Kidney (tissue), 14 donors: ENCODE data around the gene CAMTA1. TPM values are rescaled to one million over a fixed set of nuclear protein-coding genes. Genes with fewer than 3 reads are reported as not detected.

ENCODE experiments used
- DNase-seq, 5 donors: peaks; one replicate each; pipeline ENCODE4 v3.0.0-alpha.2; 2013 to 2020
- FAIRE-seq: peaks from 2 replicates; lab custom pipeline; 2012; peaks lifted over from hg19 to GRCh38; lab: Jason Lieb, UNC
- H3K27ac ChIP-seq, 2 donors: one replicate each; pipeline ENCODE4 v1.7.0; 2013; ENCODE audit warnings: low read depth in 2 of 2, low read length in 2 of 2, inconsistent platforms in 1 of 2
- H3K27me3 ChIP-seq: one replicate; pipeline ENCODE4 v1.7.1; 2013; ENCODE audit warnings: low read length, inconsistent platforms; ENCODE audit not compliant: control insufficient read depth, insufficient read depth
- H3K36me3 ChIP-seq, 3 donors: one replicate each; pipeline versions ENCODE4 v1.7.0 to v1.7.1; 2013; ENCODE audit warnings: low read length in 3 of 3, control low read depth in 1 of 3, inconsistent platforms in 1 of 3; ENCODE audit not compliant: insufficient read depth in 3 of 3, control insufficient read depth in 2 of 3
- H3K4me1 ChIP-seq, 3 donors: one replicate each; pipeline versions ENCODE4 v1.7.0 to v1.7.1; 2013; ENCODE audit warnings: low read length in 3 of 3, inconsistent platforms in 1 of 3, low read depth in 1 of 3; ENCODE audit not compliant: control insufficient read depth in 2 of 3, insufficient read depth in 2 of 3
- H3K4me3 ChIP-seq, 3 donors: one replicate each; pipeline versions ENCODE4 v1.7.0 to v1.8.1; 2013; ENCODE audit warnings: low read length in 3 of 3, control low read depth in 1 of 3, inconsistent platforms in 1 of 3
- H3K9ac ChIP-seq, 3 donors: one replicate each; pipeline versions ENCODE4 v1.7.0 to v1.7.1; 2013; ENCODE audit warnings: low read length in 3 of 3, control low read depth in 1 of 3, inconsistent platforms in 1 of 3
- H3K9me3 ChIP-seq, 3 donors: one replicate each; pipeline versions ENCODE4 v1.7.0 to v1.7.1; 2013; ENCODE audit warnings: low read length in 3 of 3, control low read depth in 1 of 3, inconsistent platforms in 1 of 3; ENCODE audit not compliant: control insufficient read depth in 2 of 3, insufficient read depth in 1 of 3
- CTCF ChIP-seq: IDR thresholded peaks from 3 replicates; pipeline ENCODE4 v1.5.1; 2012; ENCODE audit warnings: mild to moderate bottlenecking, moderate library complexity, borderline replicate concordance; ENCODE audit not compliant: insufficient read depth; ENCODE audit errors: extremely low read depth
- intact Hi-C: fragments of 100-400 bp; cut with DNase I; formaldehyde crosslinking; loops from one replicate; pipeline ENCODE4 v1.11.1; 2022
- polyA plus RNA-seq: library from polyadenylated mRNA; stranded (reverse); fragments of 350-450 nt; fragmentation: Illumina TruSeq; extraction: RNeasy Lipid Tissue Mini Kit (QIAGEN cat#74804); gene quantifications from one replicate; pipeline ENCODE4 v1.2.3, GENCODE V29; 2014; ENCODE audit warnings: low read depth, low replicate concordance; ENCODE audit not compliant: insufficient read depth
- total RNA-seq: library from RNA; stranded (reverse); fragmentation: NEBNext Ultra II Directional; extraction: Animal tissue kit (Norgen Biotek cat#: 25700); gene quantifications from one replicate; pipeline ENCODE4 v1.2.1, GENCODE V29; 2021
- donor health status: control.
- donor health status: control.
- donor health status: control.
- donor health status: control.
- donor health status: control.
- donor health status: DM: yes; HTN: yes; CAD: no.
- donor health status: Normal renal cell carcinoma (clear cell type).

CAMTA1 gene
- total and polyA plus RNA-seq, 2 donors from 2014 or later, result 79.0 to 170 TPM

- Histone ChIP-seq H3K36me3 (no peaks in the 10 kb centered on the region), H3K4me3 (no peak overlapping the region), H3K9me3 (peaks cover 0 to 3% (median 0%) of the 10 kb centered on the region in 3 donors), H3K27ac (no peak overlapping the region), H3K27me3 (peaks cover 3% of the 10 kb centered on the region), H3K9ac (no peak overlapping the region), H3K4me1 (no peaks in the 10 kb centered on the region)
- DNase-seq (peak in 3 of 5 donors; percentile 42 to 83 (median 66)), FAIRE-seq (no peak)
- intact Hi-C loops, result no loop called here
- TF ChIP-seq CTCF, result no peak
Measured at GRCh38 chr1:7703321-7704213, 918.3 kb downstream of the CAMTA1 start.

- peak overlapping the region in 1 of 3 donors; percentile 44 for H3K4me3 ChIP-seq
- intact Hi-C loops, result no loop called here
- no peak overlapping the region for H3K9ac ChIP-seq
- H3K4me1 ChIP-seq, result no peaks in the 10 kb centered on the region
- peaks cover 0 to 3% (median 0%) of the 10 kb centered on the region in 3 donors for H3K9me3 ChIP-seq
- H3K27me3 ChIP-seq, result peaks cover 3% of the 10 kb centered on the region
- DNase-seq (peak; percentile 95 to 97 (median 96)), FAIRE-seq (no peak)
- TF ChIP-seq CTCF, result no peak
- no peaks in the 10 kb centered on the region for H3K36me3 ChIP-seq
- H3K27ac ChIP-seq, result no peak overlapping the region
Measured at GRCh38 chr1:7704214-7705047, 919.2 kb downstream of the CAMTA1 start.

- Histone ChIP-seq H3K27ac (no peak overlapping the region), H3K9ac (no peak overlapping the region), H3K36me3 (no peaks in the 10 kb centered on the region), H3K4me1 (no peaks in the 10 kb centered on the region), H3K4me3 (peak overlapping the region; percentile 20 to 44 (median 28)), H3K27me3 (peaks cover 3% of the 10 kb centered on the region), H3K9me3 (peaks cover 0 to 1% (median 0%) of the 10 kb centered on the region in 3 donors)
- peak in 3 of 5 donors; percentile 30 to 73 (median 34) for DNase-seq
- no peak for TF ChIP-seq CTCF
- intact Hi-C loops, result no loop called here
- no peak for FAIRE-seq
Measured at GRCh38 chr1:7705048-7705907, 920.0 kb downstream of the CAMTA1 start.
